Epithelial cell of alveolus of lung (primary cell): ENCODE data around the gene SEMA4C. TPM values are rescaled to one million over a fixed set of nuclear protein-coding genes. Genes with fewer than 3 reads are reported as not detected.

Experiments
- total RNA-seq: library from RNA; depleted of rRNA; stranded (reverse); fragments of >200 nt; gene quantifications from 2 replicates; pipeline ENCODE4 v1.2.1, GENCODE V29; 2015

The SEMA4C gene
- 26.6 and 49.0 TPM in 2 replicates for total RNA-seq

GRCh38 chr2:96869822-96870625 is at the start of gene SEMA4C:
TSS of gene SEMA4C (minus strand) at chr2:96870080. CDS start at chr2:96867886, 2,194 bp downstream.

GRCh38 chr2:96857667-96858372 is 12.1 kb downstream of the SEMA4C start, which contains the start of gene ANKRD39:
TSS of gene ANKRD39 (minus strand) at chr2:96858016. CDS start at chr2:96857987, 29 bp downstream.

GRCh38 chr2:96843538-96844268 is 26.2 kb downstream of the SEMA4C start, which contains the start of gene ANKRD23:
TSS of gene ANKRD23 (minus strand) at chr2:96844021. CDS start at chr2:96843992, 29 bp downstream.

GRCh38 chr2:96816127-96816835 is 53.6 kb downstream of the SEMA4C start, which contains the start of gene CNNM3:
TSS of gene CNNM3 (plus strand) at chr2:96816268. CDS start at chr2:96816278, 10 bp downstream.

Other genes with a start within 250 kb of the SEMA4C start
- gene KANSL3, start 231.8 kb downstream of the SEMA4C start, total RNA-seq: 26.8 and 34.7 TPM in 2 replicates
- gene FER1L5, start 227.3 kb downstream of the SEMA4C start, total RNA-seq: under 0.01 and 0.16 TPM in 2 replicates
- 22.0 and 24.7 TPM in 2 replicates for gene LMAN2L, start 130.0 kb downstream of the SEMA4C start, total RNA-seq
- gene CNNM4, start 109.2 kb downstream of the SEMA4C start, total RNA-seq: 6.5 and 7.5 TPM in 2 replicates
- 4.3 and 5.0 TPM in 2 replicates for gene CNNM3, start 53.8 kb downstream of the SEMA4C start, total RNA-seq
- gene ANKRD23, start 26.1 kb downstream of the SEMA4C start, total RNA-seq: 1.2 and 1.7 TPM in 2 replicates
- 15.9 and 21.7 TPM in 2 replicates for gene ANKRD39, start 12.1 kb downstream of the SEMA4C start, total RNA-seq
- not detected in 2 replicates for gene FAM178B, start 116.5 kb upstream of the SEMA4C start, total RNA-seq
- gene FAHD2B, start 224.8 kb upstream of the SEMA4C start, total RNA-seq: 4.3 and 13.8 TPM in 2 replicates
- 7.7 and 8.1 TPM in 2 replicates for gene ANKRD36, start 243.1 kb upstream of the SEMA4C start, total RNA-seq